Measurements from ENCODE around the gene PARD6A. TPM values are rescaled to one million over a fixed set of nuclear protein-coding genes. Genes with fewer than 3 reads are reported as not detected.

Gene PARD6A
- total and polyA plus RNA-seq, 2 of the 13 experiments (the other 11 are each of a cell fraction or from before 2014, with no cell fraction given), result 3.5 to 4.3 TPM

- TF ChIP-seq ZNF276 (CRISPR knock-in tag; IDR thresholded peaks at IDR 0.05; ENCODE audit: low read depth) (0 out of 2 replicates have a peak, but pooled peaks have one; percentile 18), ZNF136 (CRISPR knock-in tag; IDR thresholded peaks at IDR 0.05; ENCODE audit: low read depth) (no peak; the same call in 1 of the 2 replicates), KDM5B (CRISPR knock-in tag; IDR thresholded peaks at IDR 0.05; ENCODE audit: borderline replicate concordance) (peak; percentile 72; the same call in 1 of the 2 replicates), ASH2L (IDR thresholded peaks at IDR 0.05; ENCODE audit: insufficient read length, low read depth, low read length) (peak; percentile 69), EZH2 (conservative IDR thresholded peaks at IDR 0.05; ENCODE audit: low read depth, low read length) (no peak), ZNF503 (CRISPR knock-in tag; IDR thresholded peaks at IDR 0.05) (0 out of 2 replicates have a peak, but pooled peaks have one; percentile 42), ZNF704 (CRISPR knock-in tag; IDR thresholded peaks at IDR 0.05; ENCODE audit: borderline replicate concordance) (no peak), MTA1 (CRISPR knock-in tag; IDR thresholded peaks at IDR 0.05; ENCODE audit: borderline replicate concordance) (peak; percentile 70; the same call in 1 of the 2 replicates), CHD2 (IDR thresholded peaks at IDR 0.05; ENCODE audit: low read depth, low read length) (no peak), ZNF839 (CRISPR knock-in tag; IDR thresholded peaks at IDR 0.05; ENCODE audit: borderline replicate concordance) (no peak), TMF1 (CRISPR knock-in tag; IDR thresholded peaks at IDR 0.05; ENCODE audit: low read depth) (0 out of 2 replicates have a peak, but pooled peaks have one; percentile 73), ZNF549 (CRISPR knock-in tag; IDR thresholded peaks at IDR 0.05) (no peak), PBX2 (CRISPR knock-in tag; IDR thresholded peaks at IDR 0.05) (no peak), ZNF275 (CRISPR knock-in tag; IDR thresholded peaks at IDR 0.05; ENCODE audit: borderline replicate concordance) (0 out of 2 replicates have a peak, but pooled peaks have one; percentile 20), CEBPB (IDR thresholded peaks at IDR 0.05; ENCODE audit: borderline replicate concordance, low read depth, low read length) (peak; percentile 28; the same call in 1 of the 2 replicates), ATF2 (CRISPR knock-in tag; IDR thresholded peaks at IDR 0.05) (0 out of 2 replicates have a peak, but pooled peaks have one; percentile 15), SETDB1 (CRISPR knock-in tag; IDR thresholded peaks at IDR 0.05; ENCODE audit: borderline replicate concordance) (no peak), SNAI1 (CRISPR knock-in tag; IDR thresholded peaks at IDR 0.05; ENCODE audit: borderline replicate concordance) (peak; percentile 86)
Measured at GRCh38 chr16:67666032-67666551, 5.3 kb downstream of the PARD6A start (continued).

All from HepG2 (cell line).